HG02870 (cell line): ENCODE results near the gene PRKCE.

Source experiments
- ATAC-seq: cut with Tn5 transposase; IDR thresholded peaks from one replicate; pipeline ENCODE4 v1.9.1; 2021; ENCODE audit warnings: mild to moderate bottlenecking, moderate library complexity; ENCODE audit not compliant: unreplicated experiment

PRKCE gene

GRCh38 chr2:46123013-46123412, 471.5 kb downstream of the PRKCE start:
- ATAC-seq = no peak

- no peak for ATAC-seq
Observed at GRCh38 chr2:46125798-46126197, 474.3 kb downstream of the PRKCE start.

GRCh38 chr2:46126571-46126970, 475.1 kb downstream of the PRKCE start:
- ATAC-seq = no peak

GRCh38 chr2:46127176-46127575, 475.7 kb downstream of the PRKCE start:
- ATAC-seq = no peak

GRCh38 chr2:46130511-46130910, 479.0 kb downstream of the PRKCE start:
- ATAC-seq = no peak

- ATAC-seq = no peak
Observed at GRCh38 chr2:46132996-46133395, 481.5 kb downstream of the PRKCE start.

GRCh38 chr2:46134531-46135227, 483.2 kb downstream of the PRKCE start:
- no peak for ATAC-seq

GRCh38 chr2:46135228-46135855, 483.9 kb downstream of the PRKCE start:
- ATAC-seq = no peak

- no peak for ATAC-seq
Observed at GRCh38 chr2:46135958-46136357, 484.5 kb downstream of the PRKCE start.

GRCh38 chr2:46136481-46136880, 485.0 kb downstream of the PRKCE start:
- no peak for ATAC-seq

- ATAC-seq = no peak
Observed at GRCh38 chr2:46136953-46137352, 485.5 kb downstream of the PRKCE start.

- ATAC-seq = no peak
Observed at GRCh38 chr2:46142546-46143428, 491.3 kb downstream of the PRKCE start.

- ATAC-seq = no peak
Observed at GRCh38 chr2:46143429-46144132, 492.1 kb downstream of the PRKCE start.

- no peak for ATAC-seq
Observed at GRCh38 chr2:46144133-46144800, 492.8 kb downstream of the PRKCE start.

- ATAC-seq = no peak
Observed at GRCh38 chr2:46145017-46145416, 493.5 kb downstream of the PRKCE start.

GRCh38 chr2:46145840-46146239, 494.4 kb downstream of the PRKCE start:
- ATAC-seq = no peak

GRCh38 chr2:46146866-46147502, 495.5 kb downstream of the PRKCE start:
- ATAC-seq = peak; percentile 58

- ATAC-seq = no peak
Observed at GRCh38 chr2:46147626-46148368, 496.3 kb downstream of the PRKCE start.

- no peak for ATAC-seq
Observed at GRCh38 chr2:46148369-46148736, 496.9 kb downstream of the PRKCE start.
